GM23338 (cell line): Measurements from ENCODE around the gene UPK3B. TPM values are rescaled to one million over a fixed set of nuclear protein-coding genes. Genes with fewer than 3 reads are reported as not detected.
"Not testable (repeated sequence)": the region's sequence is repeated elsewhere in the genome, so short reads cannot be mapped to it uniquely, and the experiment has no call there.

Experiments used
- ATAC-seq: fragments of 200-7000 bp; cut with Tn5 transposase; 3 replicates; pipeline ENCODE4 v1.9.1; 2020
- DNase-seq: peaks from one replicate; pipeline ENCODE4 v3.0.0-alpha.2; 2015; ENCODE audit warnings: low spot score
- H2AFZ ChIP-seq: fragments of 200-600 bp; sonication (generic); 2 replicates; pipeline ENCODE4 v1.8.0; 2016; ENCODE audit warnings: antibody characterized with exemption, mild to moderate bottlenecking, moderate library complexity
- H3F3A ChIP-seq: fragments of 200-600 bp; sonication (generic); replicated peaks from 2 replicates; pipeline ENCODE4 v1.8.0; 2017; ENCODE audit warnings: antibody characterized with exemption, mixed run types, low read depth
- H3K27ac ChIP-seq: fragments of 200-600 bp; sonication (generic); 2 replicates; pipeline ENCODE4 v1.6.1; 2016; ENCODE audit warnings: low read depth
- H3K27me3 ChIP-seq: fragments of 200-600 bp; sonication (generic); 2 replicates; pipeline ENCODE4 v1.8.0; 2016; ENCODE audit warnings: mild to moderate bottlenecking, mixed run types, moderate library complexity; ENCODE audit not compliant: insufficient read depth
- H3K36me3 ChIP-seq: fragments of 200-600 bp; sonication (generic); 2 replicates; pipeline ENCODE4 v1.8.0; 2016; ENCODE audit warnings: mild to moderate bottlenecking; ENCODE audit not compliant: insufficient read depth
- H3K4me1 ChIP-seq: fragments of 200-600 bp; sonication (generic); 2 replicates; pipeline ENCODE4 v1.8.0; 2016; ENCODE audit warnings: mild to moderate bottlenecking, moderate library complexity; ENCODE audit not compliant: insufficient read depth
- H3K4me2 ChIP-seq: fragments of 200-600 bp; sonication (generic); 2 replicates; pipeline ENCODE4 v1.7.1; 2017; ENCODE audit warnings: mixed run types
- H3K4me3 ChIP-seq: fragments of 200-600 bp; sonication (generic); 2 replicates; pipeline ENCODE4 v1.6.1; 2016; ENCODE audit warnings: mixed run types
- H3K79me2 ChIP-seq: fragments of 200-600 bp; sonication (generic); replicated peaks from 2 replicates; pipeline ENCODE4 v1.8.0; 2017; ENCODE audit warnings: mild to moderate bottlenecking; ENCODE audit not compliant: insufficient read depth
- H3K9me2 ChIP-seq: fragments of 200-600 bp; sonication (generic); 2 replicates; pipeline ENCODE4 v1.8.0; 2017; ENCODE audit not compliant: insufficient read depth
- H4K20me1 ChIP-seq: fragments of 200-600 bp; sonication (generic); replicated peaks from 2 replicates; pipeline ENCODE4 v1.8.0; 2017; ENCODE audit warnings: mild to moderate bottlenecking; ENCODE audit not compliant: insufficient read depth
- H3K27ac Mint-ChIP-seq: 2 replicates; pipeline ENCODE4 v1.8.0; 2020; ENCODE audit warnings: inconsistent platforms, mild to moderate bottlenecking, moderate library complexity, mixed read lengths
- H3K27me3 Mint-ChIP-seq: 3 replicates; pipeline ENCODE4 v1.8.0; 2022; ENCODE audit warnings: low read depth, mild to moderate bottlenecking, moderate library complexity, mixed read lengths, inconsistent platforms; ENCODE audit not compliant: insufficient read depth, poor library complexity
- H3K36me3 Mint-ChIP-seq: 3 replicates; pipeline ENCODE4 v1.8.0; 2021; ENCODE audit warnings: low read depth, mild to moderate bottlenecking, inconsistent platforms, moderate library complexity, mixed read lengths
- H3K4me1 Mint-ChIP-seq: 3 replicates; pipeline ENCODE4 v1.8.0; 2020; ENCODE audit warnings: mild to moderate bottlenecking, inconsistent platforms, mixed read lengths
- H3K4me3 Mint-ChIP-seq: 3 replicates; pipeline ENCODE4 v1.8.0; 2021; ENCODE audit warnings: moderate library complexity, mild to moderate bottlenecking, inconsistent platforms, mixed read lengths
- H3K9me3 Mint-ChIP-seq: 3 replicates; pipeline ENCODE4 v1.8.0; 2020; ENCODE audit warnings: moderate library complexity, mild to moderate bottlenecking, inconsistent platforms, mixed read lengths
- polyA plus RNA-seq: library from polyadenylated mRNA; unstranded; fragments of >200 nt; fragmentation: Nextera tagmentation; extraction: Ambion mirVana; gene quantifications from 2 replicates; pipeline ENCODE4 v1.2.1, GENCODE V29; 2016
- small RNA-seq: library from RNA; depleted of rRNA; stranded (forward); fragments of <200 nt; gene quantifications from one replicate; pipeline ENCODE3, GENCODE V24; 2014; ENCODE audit warnings: low replicate concordance
- total RNA-seq: library from RNA; depleted of rRNA; stranded (reverse); fragments of >200 nt; shearing (Covaris generic); gene quantifications from 2 replicates; pipeline ENCODE4 v1.2.3, GENCODE V29; 2014; rRNA removed

The UPK3B gene
- total and polyA plus RNA-seq, 2 experiments from 2014 or later = 3.8 to 5.2 TPM

DNA sequence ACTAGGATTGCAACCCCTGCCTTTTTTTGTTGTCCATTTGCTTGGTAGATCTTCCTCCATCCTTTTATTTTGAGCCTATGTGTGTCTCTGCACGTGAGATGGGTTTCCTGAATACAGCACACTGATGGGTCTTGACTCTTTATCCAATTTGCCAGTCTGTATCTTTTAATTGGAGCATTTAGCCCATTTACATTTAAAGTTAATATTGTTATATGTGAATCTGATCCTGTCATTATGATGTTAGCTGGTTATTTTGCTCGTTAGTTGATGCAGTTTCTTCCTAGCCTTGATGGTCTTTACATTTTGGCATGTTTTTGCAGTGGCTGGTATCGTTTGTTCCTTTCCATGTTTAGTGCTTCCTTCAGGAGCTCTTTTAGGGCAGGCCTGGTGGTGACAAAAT, 54.6 kb downstream of the UPK3B start:
- not testable (repeated sequence) for H4K20me1 ChIP-seq, H3K4me3 Mint-ChIP-seq, H3F3A ChIP-seq, H3K27me3 ChIP-seq, DNase-seq, H3K4me1 ChIP-seq, H3K9me2 ChIP-seq, H3K4me3 ChIP-seq, H2AFZ ChIP-seq, H3K4me1 Mint-ChIP-seq, H3K36me3 ChIP-seq, H3K27ac ChIP-seq, H3K27me3 Mint-ChIP-seq, ATAC-seq, H3K4me2 ChIP-seq, H3K27ac Mint-ChIP-seq
- peaks cover 38% of the 10 kb centered on the region for H3K9me3 Mint-ChIP-seq
- H3K79me2 ChIP-seq = peaks cover 74% of the 10 kb centered on the region
- H3K36me3 Mint-ChIP-seq = peaks cover 58% of the 10 kb centered on the region

Small RNA genes lying within 50 kb of the gene (small RNA-seq; reads per million reads assigned to genes)
- gene RF00019 = not detected

Other genes starting within 250 kb of the UPK3B start
- gene HSPB1, start 207.9 kb upstream of the UPK3B start, total RNA-seq = 47.5 and 48.1 TPM in 2 replicates
- gene HSPB1, start 207.9 kb upstream of the UPK3B start, polyA plus RNA-seq = 437 and 458 TPM in 2 replicates
- 179 and 180 TPM in 2 replicates for gene YWHAG, start 151.6 kb upstream of the UPK3B start, total RNA-seq
- gene YWHAG, start 151.6 kb upstream of the UPK3B start, polyA plus RNA-seq = 82.2 and 97.0 TPM in 2 replicates
- gene SSC4D, start 100.9 kb upstream of the UPK3B start, total RNA-seq = 11.4 and 12.7 TPM in 2 replicates
- gene SSC4D, start 100.9 kb upstream of the UPK3B start, polyA plus RNA-seq = 4.9 and 9.7 TPM in 2 replicates
- gene ZP3, start 85.6 kb upstream of the UPK3B start, total RNA-seq = 4.3 and 5.1 TPM in 2 replicates
- gene ZP3, start 85.6 kb upstream of the UPK3B start, polyA plus RNA-seq = 9.6 and 15.2 TPM in 2 replicates
- 72.8 and 77.9 TPM in 2 replicates for gene DTX2, start 48.8 kb upstream of the UPK3B start, total RNA-seq
- 29.7 and 36.1 TPM in 2 replicates for gene DTX2, start 48.8 kb upstream of the UPK3B start, polyA plus RNA-seq
- not detected in 2 replicates for gene SPDYE16, start 32.7 kb downstream of the UPK3B start, total RNA-seq
- gene SPDYE16, start 32.7 kb downstream of the UPK3B start, polyA plus RNA-seq = 0.55 and 1.1 TPM in 2 replicates
- 3.3 and 9.1 TPM in 2 replicates for gene POMZP3, start 116.7 kb downstream of the UPK3B start, total RNA-seq
- gene POMZP3, start 116.7 kb downstream of the UPK3B start, polyA plus RNA-seq = 6.8 and 8.7 TPM in 2 replicates